GM12891 (cell line): ENCODE measurements around the gene LRIG2.

ENCODE experiments used
- PAX5 ChIP-seq: IDR thresholded peaks from 2 replicates; pipeline ENCODE4 v1.6.1; 2011; ENCODE audit warnings: low read length, moderate library complexity, mild to moderate bottlenecking; ENCODE audit not compliant: insufficient read depth, severe bottlenecking
- POLR2A ChIP-seq: IDR thresholded peaks from 2 replicates; pipeline ENCODE4 v1.6.1; 2011; ENCODE audit warnings: low read depth, low read length, control low read depth
- POLR2AphosphoS5 ChIP-seq: IDR thresholded peaks from 2 replicates; pipeline ENCODE4 v1.6.1; 2011; ENCODE audit warnings: low read depth, low read length, control low read depth
- POU2F2 ChIP-seq: IDR thresholded peaks from 2 replicates; pipeline ENCODE4 v1.6.1; 2011; ENCODE audit warnings: low read depth, mild to moderate bottlenecking, control low read depth, low read length, moderate library complexity
- SPI1 ChIP-seq: IDR thresholded peaks from 2 replicates; pipeline ENCODE4 v1.6.1; 2011; ENCODE audit warnings: low read depth, low read length, control low read depth
- TAF1 ChIP-seq: IDR thresholded peaks from 2 replicates; pipeline ENCODE4 v1.6.1; 2011; ENCODE audit warnings: low read depth, low read length, control low read depth

DNA sequence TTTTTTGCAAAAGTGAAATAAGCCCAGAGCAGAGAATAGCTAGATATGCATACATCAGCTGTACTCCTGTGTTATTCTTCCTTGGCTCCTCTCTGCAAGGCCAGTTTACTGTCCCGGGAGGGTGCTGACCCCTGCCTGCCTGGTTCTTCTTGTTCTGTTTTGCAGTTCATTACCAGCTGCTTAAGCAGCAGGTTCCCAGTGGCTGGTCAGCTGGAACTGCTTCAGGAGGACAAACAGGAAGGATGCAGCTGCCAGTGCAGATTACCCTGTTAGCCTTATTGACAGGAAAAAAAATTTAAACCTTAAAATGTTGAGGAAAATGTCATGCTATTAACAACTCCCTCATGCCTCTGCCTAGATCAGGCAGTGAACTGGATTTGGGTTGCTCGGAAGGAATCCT is 16.0 kb upstream of the LRIG2 start:
- no peak for TF ChIP-seq POLR2A
- no peak for TF ChIP-seq SPI1
- TF ChIP-seq POLR2AphosphoS5, result no peak
- no peak for TF ChIP-seq TAF1
- no peak for TF ChIP-seq POU2F2
- no peak for TF ChIP-seq PAX5
